ENCODE results near the gene VPS13C.

The VPS13C gene

GRCh38 chr15:61951949-61952348, 108.3 kb downstream of the VPS13C start:
- POLR2A ChIA-PET, result no interaction called here
- DNase-seq (ENCODE audit: extremely low spot score), result no peak
- TF ChIP-seq TARDBP (IDR thresholded peaks at IDR 0.05), result no peak
- no peak for TF ChIP-seq FOXK2 (IDR thresholded peaks at IDR 0.05)
- TF ChIP-seq ARNT (IDR thresholded peaks at IDR 0.05), result no peak
- TF ChIP-seq BHLHE40 (IDR thresholded peaks at IDR 0.05; ENCODE audit: borderline replicate concordance), result no peak
- TF ChIP-seq SUZ12 (IDR thresholded peaks at IDR 0.05), result no peak
- TF ChIP-seq CTBP1 (IDR thresholded peaks at IDR 0.05; ENCODE audit: borderline replicate concordance), result no peak
- TF ChIP-seq FOXA1 (IDR thresholded peaks at IDR 0.05), result no peak
- TF ChIP-seq NFRKB (IDR thresholded peaks at IDR 0.05), result no peak
- no peak for TF ChIP-seq ZNF384 (IDR thresholded peaks at IDR 0.05)
- TF ChIP-seq LEF1 (IDR thresholded peaks at IDR 0.05; ENCODE audit: borderline replicate concordance), result no peak
- TF ChIP-seq FOXM1 (IDR thresholded peaks at IDR 0.05; ENCODE audit: borderline replicate concordance), result no peak
- no peak for TF ChIP-seq L3MBTL2 (conservative IDR thresholded peaks at IDR 0.05)
- TF ChIP-seq ELF4 (IDR thresholded peaks at IDR 0.05), result no peak
- no peak for TF ChIP-seq SP1 (IDR thresholded peaks at IDR 0.05)
- no peak for TF ChIP-seq HDGF (IDR thresholded peaks at IDR 0.05; ENCODE audit: borderline replicate concordance)
- TF ChIP-seq PKNOX1 (IDR thresholded peaks at IDR 0.05), result no peak
- CTCF ChIA-PET, result no interaction called here

- TF ChIP-seq CTBP1 (IDR thresholded peaks at IDR 0.05; ENCODE audit: borderline replicate concordance) (no peak), BHLHE40 (IDR thresholded peaks at IDR 0.05; ENCODE audit: borderline replicate concordance) (no peak), PKNOX1 (IDR thresholded peaks at IDR 0.05) (no peak), L3MBTL2 (conservative IDR thresholded peaks at IDR 0.05) (no peak), ELF4 (IDR thresholded peaks at IDR 0.05) (no peak)
- ChIA-PET POLR2A (no interaction called here), CTCF (no interaction called here)
- DNase-seq (ENCODE audit: extremely low spot score), result no peak
Observed at GRCh38 chr15:61946778-61947177, 113.5 kb downstream of the VPS13C start.

- POLR2A ChIA-PET, result no interaction called here
Observed at GRCh38 chr15:61943992-61944391, 116.3 kb downstream of the VPS13C start.

GRCh38 chr15:61938249-61938648, 122.0 kb downstream of the VPS13C start:
- ChIA-PET POLR2A (no interaction called here), CTCF (no interaction called here)
- TF ChIP-seq ZNF384 (IDR thresholded peaks at IDR 0.05) (no peak), BHLHE40 (IDR thresholded peaks at IDR 0.05; ENCODE audit: borderline replicate concordance) (no peak), CTBP1 (IDR thresholded peaks at IDR 0.05; ENCODE audit: borderline replicate concordance) (no peak), SP1 (IDR thresholded peaks at IDR 0.05) (no peak), PKNOX1 (IDR thresholded peaks at IDR 0.05) (no peak), FOXK2 (IDR thresholded peaks at IDR 0.05) (no peak), ELF4 (IDR thresholded peaks at IDR 0.05) (no peak), ARNT (IDR thresholded peaks at IDR 0.05) (no peak), FOXA1 (IDR thresholded peaks at IDR 0.05) (no peak), TARDBP (IDR thresholded peaks at IDR 0.05) (no peak), LEF1 (IDR thresholded peaks at IDR 0.05; ENCODE audit: borderline replicate concordance) (no peak), SUZ12 (IDR thresholded peaks at IDR 0.05) (no peak), FOXM1 (IDR thresholded peaks at IDR 0.05; ENCODE audit: borderline replicate concordance) (no peak), L3MBTL2 (conservative IDR thresholded peaks at IDR 0.05) (no peak), HDGF (IDR thresholded peaks at IDR 0.05; ENCODE audit: borderline replicate concordance) (no peak)
- no peak for DNase-seq (ENCODE audit: extremely low spot score)

More at GRCh38 chr15:61943992-61944391, 116.3 kb downstream of the VPS13C start:
- DNase-seq (ENCODE audit: extremely low spot score), result no peak
- no peak for TF ChIP-seq ZNF384 (IDR thresholded peaks at IDR 0.05)
- no peak for TF ChIP-seq ARNT (IDR thresholded peaks at IDR 0.05)
- TF ChIP-seq BHLHE40 (IDR thresholded peaks at IDR 0.05; ENCODE audit: borderline replicate concordance), result no peak
- TF ChIP-seq FOXK2 (IDR thresholded peaks at IDR 0.05), result no peak
- no peak for TF ChIP-seq CTBP1 (IDR thresholded peaks at IDR 0.05; ENCODE audit: borderline replicate concordance)
- no peak for TF ChIP-seq LEF1 (IDR thresholded peaks at IDR 0.05; ENCODE audit: borderline replicate concordance)
- TF ChIP-seq SUZ12 (IDR thresholded peaks at IDR 0.05), result no peak
- TF ChIP-seq NFRKB (IDR thresholded peaks at IDR 0.05), result no peak
- TF ChIP-seq L3MBTL2 (conservative IDR thresholded peaks at IDR 0.05), result no peak
- TF ChIP-seq SP1 (IDR thresholded peaks at IDR 0.05), result no peak
- TF ChIP-seq ELF4 (IDR thresholded peaks at IDR 0.05), result no peak
- no peak for TF ChIP-seq PKNOX1 (IDR thresholded peaks at IDR 0.05)
- TF ChIP-seq FOXM1 (IDR thresholded peaks at IDR 0.05; ENCODE audit: borderline replicate concordance), result no peak
- no peak for TF ChIP-seq HDGF (IDR thresholded peaks at IDR 0.05; ENCODE audit: borderline replicate concordance)
- TF ChIP-seq FOXA1 (IDR thresholded peaks at IDR 0.05), result no peak
- CTCF ChIA-PET, result no interaction called here

GRCh38 chr15:61936528-61937195, 123.6 kb downstream of the VPS13C start:
- TF ChIP-seq ARNT (IDR thresholded peaks at IDR 0.05) (no peak), ZNF384 (IDR thresholded peaks at IDR 0.05) (no peak), SP1 (IDR thresholded peaks at IDR 0.05) (no peak), FOXA1 (IDR thresholded peaks at IDR 0.05) (no peak), FOXK2 (IDR thresholded peaks at IDR 0.05) (no peak), SUZ12 (IDR thresholded peaks at IDR 0.05) (no peak), LEF1 (IDR thresholded peaks at IDR 0.05; ENCODE audit: borderline replicate concordance) (no peak), ELF4 (IDR thresholded peaks at IDR 0.05) (no peak), FOXM1 (IDR thresholded peaks at IDR 0.05; ENCODE audit: borderline replicate concordance) (no peak), PKNOX1 (IDR thresholded peaks at IDR 0.05) (no peak), BHLHE40 (IDR thresholded peaks at IDR 0.05; ENCODE audit: borderline replicate concordance) (no peak), L3MBTL2 (conservative IDR thresholded peaks at IDR 0.05) (no peak), HDGF (IDR thresholded peaks at IDR 0.05; ENCODE audit: borderline replicate concordance) (no peak), NFRKB (IDR thresholded peaks at IDR 0.05) (no peak), TARDBP (IDR thresholded peaks at IDR 0.05) (no peak), CTBP1 (IDR thresholded peaks at IDR 0.05; ENCODE audit: borderline replicate concordance) (no peak)
- ChIA-PET CTCF (no interaction called here), POLR2A (no interaction called here)
- no peak for DNase-seq (ENCODE audit: extremely low spot score)
